ENCODE measurements around the gene CDKN1A. TPM values are rescaled to one million over a fixed set of nuclear protein-coding genes. Genes with fewer than 3 reads are reported as not detected.

Gene CDKN1A
- total RNA-seq, 1 experiment from 2014 or later, result 75.1 TPM

GRCh38 chr6:36697481-36697903 is 19.0 kb downstream of the CDKN1A start, which contains the start of gene RAB44:
RAB44 (plus strand) TSS chr6:36697826; CDS start chr6:36704236, 6,410 bp downstream.
- H3K4me3 Mint-ChIP-seq, result no peak within 1 kb of the TSS
- no peaks in the 10 kb centered on the region for H3K27me3 Mint-ChIP-seq (ENCODE audit: low read depth)
- no peak within 1 kb of the TSS for H3K27ac Mint-ChIP-seq
- H3K9me3 Mint-ChIP-seq, result no peaks in the 10 kb centered on the region
- no peaks in the 10 kb centered on the region for H3K36me3 Mint-ChIP-seq
- ChIA-PET CTCF (interaction anchor here (1.0 to 1.5 kb wide), 3 partner anchors 17 to 83 kb away, joined by 3 to 5 read pairs (median 4); no protein-coding TSS in a partner anchor), POLR2A (no interaction called here)
- DNase-seq (ENCODE audit: low spot score) (no peak), ATAC-seq (no peak)
- TF ChIP-seq NFATC4 (CRISPR knock-in tag; IDR thresholded peaks at IDR 0.05) (no peak), USF1 (CRISPR knock-in tag; IDR thresholded peaks at IDR 0.05) (no peak), CTCF (IDR thresholded peaks at IDR 0.05) (no peak), CBFB (CRISPR knock-in tag; IDR thresholded peaks at IDR 0.05; ENCODE audit: low read depth) (no peak), HMGXB4 (CRISPR knock-in tag; IDR thresholded peaks at IDR 0.05) (no peak), AR (CRISPR knock-in tag; IDR thresholded peaks at IDR 0.05) (no peak), ERG (CRISPR knock-in tag; IDR thresholded peaks at IDR 0.05) (no peak), ZMAT4 (CRISPR knock-in tag; IDR thresholded peaks at IDR 0.05) (no peak), E2F1 (CRISPR knock-in tag; IDR thresholded peaks at IDR 0.05) (no peak), STAT6 (CRISPR knock-in tag; conservative IDR thresholded peaks at IDR 0.05; ENCODE audit: low read depth) (no peak)
- 0 out of 2 replicates have a peak, but pooled peaks cover 2% of the 10 kb centered on the region for H3K4me1 Mint-ChIP-seq

- no peaks in the 10 kb centered on the region for H3K9me3 Mint-ChIP-seq
- DNase-seq (ENCODE audit: low spot score) (no peak), ATAC-seq (no peak)
- H3K4me1 Mint-ChIP-seq, result 0 out of 2 replicates have a peak, but pooled peaks cover 2% of the 10 kb centered on the region
- H3K36me3 Mint-ChIP-seq, result no peaks in the 10 kb centered on the region
- no peak overlapping the region for H3K4me3 Mint-ChIP-seq
- no peak for TF ChIP-seq HMGXB4 (CRISPR knock-in tag; IDR thresholded peaks at IDR 0.05)
- TF ChIP-seq KAT7 (CRISPR knock-in tag; IDR thresholded peaks at IDR 0.05; ENCODE audit: borderline replicate concordance), result no peak
- no peak for TF ChIP-seq RORB (CRISPR knock-in tag; IDR thresholded peaks at IDR 0.05)
- no peak for TF ChIP-seq MLX (CRISPR knock-in tag; IDR thresholded peaks at IDR 0.05)
- CTCF ChIA-PET, result interaction anchor here (1.5 kb wide), 1 partner anchor 61 kb away, joined by 5 read pairs; no protein-coding TSS in a partner anchor
- H3K27me3 Mint-ChIP-seq (ENCODE audit: low read depth), result no peaks in the 10 kb centered on the region
- POLR2A ChIA-PET, result no interaction called here
- no peak overlapping the region for H3K27ac Mint-ChIP-seq
Observed at GRCh38 chr6:36698196-36698595, 19.7 kb downstream of the CDKN1A start.

Data from WTC11 (cell line).